Neural progenitor cell (in vitro differentiated cells): ENCODE data around the gene TRIO. TPM values are rescaled to one million over a fixed set of nuclear protein-coding genes. Genes with fewer than 3 reads are reported as not detected.

ENCODE experiments used
- DNase-seq: peaks from one replicate; pipeline ENCODE4 v3.0.0-alpha.2; 2016; ENCODE audit warnings: low spot score
- H2AFZ ChIP-seq: fragments of 200-600 bp; sonication (generic); replicated peaks from 2 replicates; pipeline ENCODE4 v1.6.1; 2016; ENCODE audit warnings: antibody characterized with exemption
- H3F3A ChIP-seq: fragments of 200-600 bp; sonication (generic); 2 replicates; pipeline ENCODE4 v1.6.1; 2016; ENCODE audit warnings: antibody characterized with exemption, low read depth
- H3K27ac ChIP-seq: fragments of 200-600 bp; sonication (generic); 2 replicates; pipeline ENCODE4 v1.5.1; 2016; ENCODE audit warnings: mild to moderate bottlenecking
- H3K27me3 ChIP-seq: fragments of 200-600 bp; sonication (generic); 2 replicates; pipeline ENCODE4 v1.6.1; 2016; ENCODE audit warnings: mild to moderate bottlenecking, moderate library complexity
- H3K36me3 ChIP-seq: fragments of 200-600 bp; sonication (generic); 2 replicates; pipeline ENCODE4 v1.5.1; 2016
- H3K4me1 ChIP-seq: fragments of 200-600 bp; sonication (generic); 2 replicates; pipeline ENCODE4 v1.6.1; 2016; ENCODE audit warnings: mixed run types
- H3K4me2 ChIP-seq: fragments of 200-600 bp; sonication (generic); 2 replicates; pipeline ENCODE4 v1.6.1; 2016
- H3K4me3 ChIP-seq: fragments of 200-600 bp; sonication (generic); 2 replicates; pipeline ENCODE4 v1.5.1; 2016
- H3K79me2 ChIP-seq: fragments of 200-600 bp; sonication (generic); 2 replicates; pipeline ENCODE4 v1.6.1; 2016; ENCODE audit warnings: low read depth
- H3K9ac ChIP-seq: fragments of 200-600 bp; sonication (generic); 2 replicates; pipeline ENCODE4 v1.6.1; 2016
- H3K9me3 ChIP-seq: fragments of 200-600 bp; sonication (generic); 2 replicates; pipeline ENCODE4 v1.5.1; 2016; ENCODE audit warnings: low read depth
- H4K20me1 ChIP-seq: fragments of 200-600 bp; sonication (generic); 2 replicates; pipeline ENCODE4 v1.6.1; 2016; ENCODE audit warnings: low read depth
- H3K27ac Mint-ChIP-seq: 3 replicates; pipeline ENCODE4 v1.8.0; 2021; ENCODE audit warnings: mixed read lengths
- H3K27me3 Mint-ChIP-seq: 2 replicates; pipeline ENCODE4 v1.8.0; 2022; ENCODE audit warnings: low read depth, mild to moderate bottlenecking, inconsistent platforms, moderate library complexity, mixed read lengths; ENCODE audit not compliant: insufficient read depth
- H3K36me3 Mint-ChIP-seq: 3 replicates; pipeline ENCODE4 v1.8.0; 2021; ENCODE audit warnings: mixed read lengths
- H3K4me1 Mint-ChIP-seq: 3 replicates; pipeline ENCODE4 v1.8.0; 2021; ENCODE audit warnings: mixed read lengths
- H3K4me3 Mint-ChIP-seq: 3 replicates; pipeline ENCODE4 v1.8.0; 2021; ENCODE audit warnings: mild to moderate bottlenecking, moderate library complexity, mixed read lengths
- H3K9me3 Mint-ChIP-seq: 3 replicates; pipeline ENCODE4 v1.8.0; 2020; ENCODE audit warnings: mixed read lengths
- CTCF ChIP-seq: fragments of 200-600 bp; sonication (generic); IDR thresholded peaks from 2 replicates; pipeline ENCODE4 v1.5.1; 2017; ENCODE audit warnings: antibody characterized with exemption, mild to moderate bottlenecking
- EZH2 ChIP-seq: fragments of 200-600 bp; sonication (generic); IDR thresholded peaks from 2 replicates; pipeline ENCODE4 v1.6.1; 2017; ENCODE audit warnings: antibody characterized with exemption, mild to moderate bottlenecking, moderate library complexity
- EZH2phosphoT487 ChIP-seq: fragments of 200-600 bp; sonication (generic); IDR thresholded peaks from 2 replicates; pipeline ENCODE4 v1.6.1; 2017; ENCODE audit warnings: antibody characterized with exemption
- total RNA-seq: library from RNA; depleted of rRNA; stranded (reverse); fragments of >200 nt; gene quantifications from 2 replicates; pipeline ENCODE4 v1.2.3, GENCODE V29; 2015; ENCODE audit warnings: low replicate concordance

The TRIO gene
- total RNA-seq, 1 donor from 2014 or later = 84.7 TPM

- Mint-ChIP-seq H3K36me3 (peaks cover 45% of the 10 kb centered on the region), H3K27ac (no peak overlapping the region), H3K4me3 (no peak overlapping the region), H3K27me3 (no peaks in the 10 kb centered on the region), H3K9me3 (peaks cover 8% of the 10 kb centered on the region), H3K4me1 (peaks cover 21% of the 10 kb centered on the region)
- Histone ChIP-seq H3K36me3 (peaks cover 4% of the 10 kb centered on the region), H3K9ac (no peak overlapping the region), H3F3A (peaks cover 31% of the 10 kb centered on the region), H3K4me1 (peaks cover 33% of the 10 kb centered on the region), H3K27me3 (no peaks in the 10 kb centered on the region), H3K27ac (peak overlapping the region; percentile 93), H3K4me3 (peak overlapping the region; percentile 26), H3K9me3 (no peaks in the 10 kb centered on the region), H3K79me2 (peaks cover 21% of the 10 kb centered on the region), H4K20me1 (peaks cover 25% of the 10 kb centered on the region), H2AFZ (no peak overlapping the region), H3K4me2 (peak overlapping the region; percentile 78)
- no peak for DNase-seq
- TF ChIP-seq CTCF (no peak), EZH2 (no peak), EZH2phosphoT487 (no peak)
Observed at GRCh38 chr5:14342306-14342705, 199.2 kb downstream of the TRIO start.

DNA sequence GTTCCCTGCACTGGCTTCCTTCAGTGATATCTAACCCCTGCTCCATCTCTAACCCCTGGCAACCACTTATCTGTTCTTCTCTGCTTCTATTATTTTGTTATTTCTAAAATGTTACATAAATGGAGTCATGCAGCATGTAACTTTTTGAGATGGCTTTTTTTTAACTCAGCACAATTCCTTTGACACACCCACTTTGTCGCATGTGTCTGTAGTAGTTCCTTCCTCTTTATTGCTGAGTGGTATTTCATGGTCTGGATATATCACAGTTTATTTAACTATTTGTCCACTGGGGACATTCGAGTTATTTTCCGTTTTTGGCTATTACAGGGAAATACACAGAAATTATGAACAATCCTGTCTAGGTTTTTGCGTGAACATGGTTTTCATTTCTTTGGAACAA, 200.2 kb downstream of the TRIO start:
- TF ChIP-seq EZH2phosphoT487 = no peak
- no peak for TF ChIP-seq EZH2
- TF ChIP-seq CTCF = no peak
- Mint-ChIP-seq H3K27me3 (no peaks in the 10 kb centered on the region), H3K4me3 (no peak overlapping the region), H3K4me1 (peaks cover 21% of the 10 kb centered on the region), H3K27ac (no peak overlapping the region), H3K36me3 (peaks cover 46% of the 10 kb centered on the region), H3K9me3 (peaks cover 8% of the 10 kb centered on the region)
- no peak overlapping the region for H3K9ac ChIP-seq
- H3K36me3 ChIP-seq = peaks cover 4% of the 10 kb centered on the region
- H3K27ac ChIP-seq = no peak overlapping the region
- no peaks in the 10 kb centered on the region for H3K27me3 ChIP-seq
- peaks cover 31% of the 10 kb centered on the region for H3F3A ChIP-seq
- no peak overlapping the region for H3K4me3 ChIP-seq
- peaks cover 33% of the 10 kb centered on the region for H3K4me1 ChIP-seq
- no peaks in the 10 kb centered on the region for H3K9me3 ChIP-seq
- DNase-seq = no peak
- H3K4me2 ChIP-seq = no peak overlapping the region
- H2AFZ ChIP-seq = no peak overlapping the region
- peaks cover 21% of the 10 kb centered on the region for H3K79me2 ChIP-seq
- H4K20me1 ChIP-seq = peaks cover 25% of the 10 kb centered on the region

DNA sequence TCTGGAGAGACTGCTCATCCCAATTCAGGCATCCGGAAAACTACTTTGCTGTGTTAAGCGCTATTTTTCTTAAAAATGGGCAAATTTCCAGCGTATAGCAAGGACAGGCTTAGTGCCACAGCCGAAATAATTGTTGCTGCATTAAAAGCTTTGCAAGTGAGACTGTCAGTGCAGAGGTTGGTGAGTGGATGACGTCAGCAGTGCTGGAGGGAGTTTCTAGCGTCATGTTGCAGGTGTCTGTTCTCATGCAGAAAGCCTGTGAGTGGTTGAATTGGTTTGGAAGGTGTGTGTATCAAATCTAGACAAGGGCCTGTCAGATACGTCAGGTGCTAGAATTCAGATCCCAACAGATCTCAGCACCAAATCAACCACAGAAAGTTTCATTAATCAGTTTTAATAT, 204.4 kb downstream of the TRIO start:
- Mint-ChIP-seq H3K9me3 (peaks cover 8% of the 10 kb centered on the region), H3K4me3 (no peak overlapping the region), H3K27me3 (no peaks in the 10 kb centered on the region), H3K36me3 (peaks cover 34% of the 10 kb centered on the region), H3K4me1 (peaks cover 9% of the 10 kb centered on the region), H3K27ac (no peak overlapping the region)
- no peak for DNase-seq
- H2AFZ ChIP-seq = no peak overlapping the region
- peaks cover 26% of the 10 kb centered on the region for H4K20me1 ChIP-seq
- H3F3A ChIP-seq = peaks cover 1% of the 10 kb centered on the region
- H3K4me1 ChIP-seq = peaks cover 11% of the 10 kb centered on the region
- H3K9ac ChIP-seq = no peak overlapping the region
- peaks cover 4% of the 10 kb centered on the region for H3K36me3 ChIP-seq
- H3K9me3 ChIP-seq = no peaks in the 10 kb centered on the region
- no peak overlapping the region for H3K4me2 ChIP-seq
- no peak overlapping the region for H3K4me3 ChIP-seq
- no peaks in the 10 kb centered on the region for H3K27me3 ChIP-seq
- no peak overlapping the region for H3K27ac ChIP-seq
- H3K79me2 ChIP-seq = peaks cover 17% of the 10 kb centered on the region
- no peak for TF ChIP-seq EZH2phosphoT487
- no peak for TF ChIP-seq EZH2
- TF ChIP-seq CTCF = no peak
